ENCODE measurements around the gene SMG5. TPM values are rescaled to one million over a fixed set of nuclear protein-coding genes. Genes with fewer than 3 reads are reported as not detected.

The SMG5 gene
- total RNA-seq, 1 experiment from 2014 or later = 117 TPM

DNA sequence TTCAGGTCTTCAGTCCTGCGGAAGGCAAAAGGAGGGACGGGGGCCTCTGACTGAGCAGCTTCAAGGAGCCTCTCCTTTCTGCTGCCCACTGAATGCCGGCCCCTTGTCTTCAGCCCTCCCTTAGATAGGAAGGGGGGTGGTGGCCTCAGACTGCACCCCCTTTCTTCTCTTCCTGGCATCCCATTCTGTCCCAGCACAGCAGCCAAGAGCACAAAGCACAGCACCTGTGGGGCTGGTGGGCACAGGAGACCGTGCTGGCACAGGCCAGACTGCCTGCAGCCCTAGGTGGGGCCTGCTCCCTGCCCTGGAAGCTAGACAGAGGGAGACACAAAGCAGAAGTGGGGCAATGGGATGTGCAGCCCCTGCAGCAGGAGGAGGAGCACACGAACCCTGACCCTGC is 33.0 kb downstream of the SMG5 start:
- no peak overlapping the region for H3K4me3 ChIP-seq (ENCODE audit: low read depth in 2 of 2, low read length in 2 of 2)
- DNase-seq (ENCODE audit: low read depth, low spot score) (no peak), ATAC-seq (no peak)
- no peak overlapping the region for H3K27ac ChIP-seq (ENCODE audit: low read length)
- in situ Hi-C loops (cut with HindIII; ENCODE audit: low pct_unique_long_range_greater_than_20kb, low sequenced_read_pairs) (no loop called here), intact Hi-C loops (cut with micrococcal nuclease; ENCODE audit: unreplicated experiment) (no loop called here)
- no peaks in the 10 kb centered on the region for H3K9me3 ChIP-seq (ENCODE audit: control insufficient read depth, insufficient read depth, low read depth, low read length)
- no peaks in the 10 kb centered on the region; the same call in none of the 2 replicates for H3K36me3 ChIP-seq (ENCODE audit: control insufficient read depth, insufficient read depth, low read length)
- TF ChIP-seq, protein P1, sequence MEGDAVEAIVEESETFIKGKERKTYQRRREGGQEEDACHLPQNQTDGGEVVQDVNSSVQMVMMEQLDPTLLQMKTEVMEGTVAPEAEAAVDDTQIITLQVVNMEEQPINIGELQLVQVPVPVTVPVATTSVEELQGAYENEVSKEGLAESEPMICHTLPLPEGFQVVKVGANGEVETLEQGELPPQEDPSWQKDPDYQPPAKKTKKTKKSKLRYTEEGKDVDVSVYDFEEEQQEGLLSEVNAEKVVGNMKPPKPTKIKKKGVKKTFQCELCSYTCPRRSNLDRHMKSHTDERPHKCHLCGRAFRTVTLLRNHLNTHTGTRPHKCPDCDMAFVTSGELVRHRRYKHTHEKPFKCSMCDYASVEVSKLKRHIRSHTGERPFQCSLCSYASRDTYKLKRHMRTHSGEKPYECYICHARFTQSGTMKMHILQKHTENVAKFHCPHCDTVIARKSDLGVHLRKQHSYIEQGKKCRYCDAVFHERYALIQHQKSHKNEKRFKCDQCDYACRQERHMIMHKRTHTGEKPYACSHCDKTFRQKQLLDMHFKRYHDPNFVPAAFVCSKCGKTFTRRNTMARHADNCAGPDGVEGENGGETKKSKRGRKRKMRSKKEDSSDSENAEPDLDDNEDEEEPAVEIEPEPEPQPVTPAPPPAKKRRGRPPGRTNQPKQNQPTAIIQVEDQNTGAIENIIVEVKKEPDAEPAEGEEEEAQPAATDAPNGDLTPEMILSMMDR (IDR thresholded peaks at IDR 0.05) = no peak
- TF ChIP-seq POLR2AphosphoS5 (IDR thresholded peaks at IDR 0.05; ENCODE audit: low read depth, low read length) (no peak), SIN3A (IDR thresholded peaks at IDR 0.05; ENCODE audit: borderline replicate concordance, insufficient read depth, low read depth, low read length) (no peak), TCF7L2 (IDR thresholded peaks at IDR 0.05; ENCODE audit: low read depth, low read length) (no peak)
- TF ChIP-seq, protein P2, sequence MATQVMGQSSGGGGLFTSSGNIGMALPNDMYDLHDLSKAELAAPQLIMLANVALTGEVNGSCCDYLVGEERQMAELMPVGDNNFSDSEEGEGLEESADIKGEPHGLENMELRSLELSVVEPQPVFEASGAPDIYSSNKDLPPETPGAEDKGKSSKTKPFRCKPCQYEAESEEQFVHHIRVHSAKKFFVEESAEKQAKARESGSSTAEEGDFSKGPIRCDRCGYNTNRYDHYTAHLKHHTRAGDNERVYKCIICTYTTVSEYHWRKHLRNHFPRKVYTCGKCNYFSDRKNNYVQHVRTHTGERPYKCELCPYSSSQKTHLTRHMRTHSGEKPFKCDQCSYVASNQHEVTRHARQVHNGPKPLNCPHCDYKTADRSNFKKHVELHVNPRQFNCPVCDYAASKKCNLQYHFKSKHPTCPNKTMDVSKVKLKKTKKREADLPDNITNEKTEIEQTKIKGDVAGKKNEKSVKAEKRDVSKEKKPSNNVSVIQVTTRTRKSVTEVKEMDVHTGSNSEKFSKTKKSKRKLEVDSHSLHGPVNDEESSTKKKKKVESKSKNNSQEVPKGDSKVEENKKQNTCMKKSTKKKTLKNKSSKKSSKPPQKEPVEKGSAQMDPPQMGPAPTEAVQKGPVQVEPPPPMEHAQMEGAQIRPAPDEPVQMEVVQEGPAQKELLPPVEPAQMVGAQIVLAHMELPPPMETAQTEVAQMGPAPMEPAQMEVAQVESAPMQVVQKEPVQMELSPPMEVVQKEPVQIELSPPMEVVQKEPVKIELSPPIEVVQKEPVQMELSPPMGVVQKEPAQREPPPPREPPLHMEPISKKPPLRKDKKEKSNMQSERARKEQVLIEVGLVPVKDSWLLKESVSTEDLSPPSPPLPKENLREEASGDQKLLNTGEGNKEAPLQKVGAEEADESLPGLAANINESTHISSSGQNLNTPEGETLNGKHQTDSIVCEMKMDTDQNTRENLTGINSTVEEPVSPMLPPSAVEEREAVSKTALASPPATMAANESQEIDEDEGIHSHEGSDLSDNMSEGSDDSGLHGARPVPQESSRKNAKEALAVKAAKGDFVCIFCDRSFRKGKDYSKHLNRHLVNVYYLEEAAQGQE (IDR thresholded peaks at IDR 0.05; ENCODE audit: insufficient read depth in 1 of 2, low read depth in 2 of 2, low read length in 1 of 2) = no peak
- TSS peak; percentile 70 for BruUV-seq (replicated peaks)
- ChIA-PET POLR2A (no interaction called here), CTCF (no interaction called here)
- H3K4me1 ChIP-seq (ENCODE audit: control insufficient read depth, insufficient read depth, low read length) = peaks cover 9% of the 10 kb centered on the region
- H3K27me3 ChIP-seq (ENCODE audit: control insufficient read depth, insufficient read depth, low read length) = no peaks in the 10 kb centered on the region

DNA sequence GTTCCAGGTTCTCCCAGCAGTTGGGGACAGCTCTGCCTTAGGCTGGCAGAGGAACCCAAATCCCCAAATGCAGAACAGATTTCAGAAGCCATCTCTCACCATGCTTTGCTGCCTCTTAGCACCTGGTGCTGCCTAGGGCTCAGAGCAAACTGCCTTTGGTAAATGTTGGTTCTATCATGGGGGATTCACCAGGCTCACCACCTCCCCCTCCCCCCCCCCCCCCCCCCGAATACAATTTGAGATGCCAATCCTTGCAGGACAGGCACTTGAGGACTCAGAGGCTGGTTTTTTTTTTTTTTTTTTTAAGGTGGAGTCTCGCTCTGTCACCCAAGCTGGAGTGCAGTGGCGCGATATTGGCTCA is 34.3 kb downstream of the SMG5 start:
- intact Hi-C loops (cut with micrococcal nuclease; ENCODE audit: unreplicated experiment) = no loop called here
- no peak for DNase-seq (ENCODE audit: low read depth, low spot score)
- Histone ChIP-seq H3K9me3 (ENCODE audit: control insufficient read depth, insufficient read depth, low read depth, low read length) (no peaks in the 10 kb centered on the region), H3K4me3 (ENCODE audit: low read depth in 2 of 2, low read length in 2 of 2) (no peak overlapping the region), H3K27ac (ENCODE audit: low read length) (no peak overlapping the region), H3K36me3 (ENCODE audit: control insufficient read depth, insufficient read depth, low read length) (no peaks in the 10 kb centered on the region; the same call in none of the 2 replicates), H3K27me3 (ENCODE audit: control insufficient read depth, insufficient read depth, low read length) (no peaks in the 10 kb centered on the region), H3K4me1 (ENCODE audit: control insufficient read depth, insufficient read depth, low read length) (peaks cover 9% of the 10 kb centered on the region)
- TF ChIP-seq TCF7L2 (IDR thresholded peaks at IDR 0.05; ENCODE audit: low read depth, low read length) (no peak), POLR2AphosphoS5 (IDR thresholded peaks at IDR 0.05; ENCODE audit: low read depth, low read length) (no peak), SIN3A (IDR thresholded peaks at IDR 0.05; ENCODE audit: borderline replicate concordance, insufficient read depth, low read depth, low read length) (no peak)
- TF ChIP-seq, protein P1 (IDR thresholded peaks at IDR 0.05) = no peak
- TF ChIP-seq, protein P2 (IDR thresholded peaks at IDR 0.05; ENCODE audit: insufficient read depth in 1 of 2, low read depth in 2 of 2, low read length in 1 of 2) = no peak
- ChIA-PET CTCF (interaction anchor here (0.6 to 1.1 kb wide), 3 partner anchors 11 to 500 kb away, joined by 3 to 15 read pairs (median 4); no protein-coding TSS in a partner anchor), POLR2A (interaction anchor here (0.6 kb wide), 1 partner anchor 22 kb away, joined by 6 read pairs; no protein-coding TSS in a partner anchor)
- BruUV-seq (replicated peaks) = no TSS peak
- ATAC-seq = no peak; the same call in 1 of the 2 replicates
- in situ Hi-C loops (cut with HindIII; ENCODE audit: low pct_unique_long_range_greater_than_20kb, low sequenced_read_pairs) = no loop called here
